GM08714 (cell line): Measurements from ENCODE around the gene TYW1.
"Not testable (repeated sequence)": the region's sequence is repeated elsewhere in the genome, so short reads cannot be mapped to it uniquely, and the experiment has no call there.

Source experiments
- H3K4me3 ChIP-seq: fragments of 200-500 bp; sonication (Bioruptor generic); 2 replicates; pipeline ENCODE4 v1.5.1; 2014; ENCODE audit warnings: mild to moderate bottlenecking, low read length, inconsistent platforms
- ZNF274 ChIP-seq: IDR thresholded peaks from 2 replicates; pipeline ENCODE4 v1.6.1; 2012; ENCODE audit warnings: mild to moderate bottlenecking, low read depth, low read length

TYW1 gene

GRCh38 chr7:67019562-67020390 is 23.1 kb downstream of the TYW1 start:
- TF ChIP-seq ZNF274: no peak
- H3K4me3 ChIP-seq: no peak overlapping the region

GRCh38 chr7:67021260-67021659 is 24.6 kb downstream of the TYW1 start:
- TF ChIP-seq ZNF274: no peak
- H3K4me3 ChIP-seq: no peak overlapping the region

- TF ChIP-seq ZNF274: no peak
- H3K4me3 ChIP-seq: no peak overlapping the region
These were observed 25.9 kb downstream of the TYW1 start for GRCh38 chr7:67022511-67022910.

- not testable (repeated sequence) for H3K4me3 ChIP-seq
These were observed 28.8 kb downstream of the TYW1 start for GRCh38 chr7:67025459-67025858.

GRCh38 chr7:67031685-67032084 is 35.1 kb downstream of the TYW1 start:
- H3K4me3 ChIP-seq: not testable (repeated sequence)

GRCh38 chr7:67033251-67033650 is 36.6 kb downstream of the TYW1 start:
- no peak overlapping the region for H3K4me3 ChIP-seq
- TF ChIP-seq ZNF274: no peak

GRCh38 chr7:67036432-67037395 is 40.1 kb downstream of the TYW1 start:
- H3K4me3 ChIP-seq: not testable (repeated sequence)

GRCh38 chr7:67040832-67041231 is 44.2 kb downstream of the TYW1 start:
- not testable (repeated sequence) for H3K4me3 ChIP-seq

- H3K4me3 ChIP-seq: not testable (repeated sequence)
These were observed 46.3 kb downstream of the TYW1 start for GRCh38 chr7:67042781-67043558.

GRCh38 chr7:67043559-67043930 is 46.9 kb downstream of the TYW1 start:
- H3K4me3 ChIP-seq: not testable (repeated sequence)

GRCh38 chr7:67045496-67045995 is 48.9 kb downstream of the TYW1 start:
- TF ChIP-seq ZNF274: no peak
- no peak overlapping the region for H3K4me3 ChIP-seq

- not testable (repeated sequence) for H3K4me3 ChIP-seq
These were observed 50.2 kb downstream of the TYW1 start for GRCh38 chr7:67046819-67047218.

GRCh38 chr7:67049908-67050307 is 53.3 kb downstream of the TYW1 start:
- H3K4me3 ChIP-seq: not testable (repeated sequence)

- not testable (repeated sequence) for H3K4me3 ChIP-seq
These were observed 55.5 kb downstream of the TYW1 start for GRCh38 chr7:67052161-67052560.

GRCh38 chr7:67056683-67057082 is 60.0 kb downstream of the TYW1 start:
- H3K4me3 ChIP-seq: no peak overlapping the region
- no peak for TF ChIP-seq ZNF274

- H3K4me3 ChIP-seq: not testable (repeated sequence)
These were observed 64.7 kb downstream of the TYW1 start for GRCh38 chr7:67061321-67061720.

GRCh38 chr7:67062802-67063201 is 66.2 kb downstream of the TYW1 start:
- not testable (repeated sequence) for H3K4me3 ChIP-seq

- not testable (repeated sequence) for H3K4me3 ChIP-seq
These were observed 70.5 kb downstream of the TYW1 start for GRCh38 chr7:67066950-67067622.

GRCh38 chr7:67076120-67076519 is 79.5 kb downstream of the TYW1 start:
- H3K4me3 ChIP-seq: not testable (repeated sequence)

GRCh38 chr7:67082880-67083279 is 86.2 kb downstream of the TYW1 start:
- H3K4me3 ChIP-seq: not testable (repeated sequence)
